ENCODE results near the gene RIMBP2. TPM values are rescaled to one million over a fixed set of nuclear protein-coding genes. Genes with fewer than 3 reads are reported as not detected.

RIMBP2 gene
- total RNA-seq, 4 donors from 2014 or later = 0.29 to 8.2 (median 5.6) TPM

DNA sequence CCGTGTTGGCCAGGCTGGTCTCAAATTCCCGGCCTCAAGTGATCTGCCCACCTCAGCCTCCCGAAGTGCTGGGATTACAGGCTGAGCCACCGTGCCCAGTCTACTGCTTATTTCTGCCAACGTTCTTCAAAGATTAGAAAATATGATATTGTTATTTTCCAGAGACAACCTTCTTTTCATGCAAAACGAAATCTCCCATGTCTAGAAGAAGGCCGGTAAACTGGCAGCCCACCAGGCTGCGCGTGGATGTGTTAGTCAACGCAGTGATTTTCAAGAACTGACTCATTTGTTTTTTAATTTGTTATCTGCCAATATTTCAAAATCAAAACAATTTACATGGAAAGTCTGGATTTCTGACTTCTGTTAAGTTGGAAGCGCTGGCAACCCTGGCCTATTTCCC is 169.6 kb downstream of the RIMBP2 start:
- no peaks in the 10 kb centered on the region for H3K36me3 ChIP-seq
- intact Hi-C loops (cut with DNase I; ENCODE audit: low total_unique reads) = no loop called here
- no peaks in the 10 kb centered on the region for H3K9me3 ChIP-seq
- TF ChIP-seq POLR2A (IDR thresholded peaks at IDR 0.05) (no peak), CTCF (IDR thresholded peaks at IDR 0.05) (no peak)
- DNase-seq = no peak
- H3K4me3 ChIP-seq = no peak overlapping the region
- H3K27ac ChIP-seq = no peak overlapping the region
- H3K27me3 ChIP-seq = no peaks in the 10 kb centered on the region
- H3K4me1 ChIP-seq = no peaks in the 10 kb centered on the region

DNA sequence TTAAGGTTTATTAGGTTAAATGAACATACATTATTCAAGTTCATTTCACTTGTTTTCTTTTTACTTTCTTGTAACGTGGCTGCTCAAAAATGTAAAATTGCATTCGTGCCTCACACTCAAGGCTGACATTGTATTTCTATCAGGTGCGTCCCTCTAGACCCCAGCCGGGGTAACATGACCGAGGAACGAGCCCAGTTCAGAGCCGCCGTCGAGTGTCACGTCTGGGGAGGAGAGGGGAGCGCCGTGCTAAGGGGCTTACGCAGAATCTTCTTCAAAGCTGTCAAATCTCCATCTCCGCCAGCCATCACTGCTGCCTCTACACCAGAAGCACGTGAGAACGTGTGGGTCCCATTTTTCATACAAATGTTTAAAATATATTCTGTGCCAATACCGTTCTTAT is 170.6 kb downstream of the RIMBP2 start:
- TF ChIP-seq POLR2A (IDR thresholded peaks at IDR 0.05) (no peak), CTCF (IDR thresholded peaks at IDR 0.05) (no peak)
- intact Hi-C loops (cut with DNase I; ENCODE audit: low total_unique reads) = no loop called here
- H3K4me1 ChIP-seq = no peaks in the 10 kb centered on the region
- no peak overlapping the region for H3K4me3 ChIP-seq
- H3K36me3 ChIP-seq = no peaks in the 10 kb centered on the region
- no peak for DNase-seq
- H3K27me3 ChIP-seq = no peaks in the 10 kb centered on the region
- H3K27ac ChIP-seq = no peak overlapping the region
- H3K9me3 ChIP-seq = no peaks in the 10 kb centered on the region

DNA sequence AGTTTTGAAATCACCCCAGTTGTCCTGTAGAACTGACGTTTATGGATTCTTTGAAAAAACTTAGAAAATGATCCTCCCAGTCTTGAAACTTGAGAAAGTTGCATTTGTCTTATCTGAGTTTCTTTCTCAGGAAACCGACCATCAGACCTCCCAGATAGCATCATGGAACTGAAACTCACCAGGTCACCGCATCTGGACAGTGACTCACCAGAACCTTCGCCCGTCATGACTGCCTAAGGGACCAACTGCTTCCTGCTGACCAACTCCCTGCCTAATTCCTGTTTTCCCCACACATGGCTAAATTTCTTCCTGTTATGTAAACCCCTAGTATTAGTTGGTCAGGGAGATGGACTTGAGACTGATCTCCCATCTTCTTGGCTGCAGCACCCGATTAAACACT is 175.7 kb downstream of the RIMBP2 start:
- no peaks in the 10 kb centered on the region for H3K36me3 ChIP-seq
- TF ChIP-seq POLR2A (IDR thresholded peaks at IDR 0.05) = no peak
- TF ChIP-seq CTCF (IDR thresholded peaks at IDR 0.05) = no peak
- H3K27me3 ChIP-seq = no peaks in the 10 kb centered on the region
- intact Hi-C loops (cut with DNase I; ENCODE audit: low total_unique reads) = no loop called here
- no peak overlapping the region for H3K4me3 ChIP-seq
- H3K4me1 ChIP-seq = no peaks in the 10 kb centered on the region
- H3K9me3 ChIP-seq = no peaks in the 10 kb centered on the region
- DNase-seq = no peak
- H3K27ac ChIP-seq = no peak overlapping the region

DNA sequence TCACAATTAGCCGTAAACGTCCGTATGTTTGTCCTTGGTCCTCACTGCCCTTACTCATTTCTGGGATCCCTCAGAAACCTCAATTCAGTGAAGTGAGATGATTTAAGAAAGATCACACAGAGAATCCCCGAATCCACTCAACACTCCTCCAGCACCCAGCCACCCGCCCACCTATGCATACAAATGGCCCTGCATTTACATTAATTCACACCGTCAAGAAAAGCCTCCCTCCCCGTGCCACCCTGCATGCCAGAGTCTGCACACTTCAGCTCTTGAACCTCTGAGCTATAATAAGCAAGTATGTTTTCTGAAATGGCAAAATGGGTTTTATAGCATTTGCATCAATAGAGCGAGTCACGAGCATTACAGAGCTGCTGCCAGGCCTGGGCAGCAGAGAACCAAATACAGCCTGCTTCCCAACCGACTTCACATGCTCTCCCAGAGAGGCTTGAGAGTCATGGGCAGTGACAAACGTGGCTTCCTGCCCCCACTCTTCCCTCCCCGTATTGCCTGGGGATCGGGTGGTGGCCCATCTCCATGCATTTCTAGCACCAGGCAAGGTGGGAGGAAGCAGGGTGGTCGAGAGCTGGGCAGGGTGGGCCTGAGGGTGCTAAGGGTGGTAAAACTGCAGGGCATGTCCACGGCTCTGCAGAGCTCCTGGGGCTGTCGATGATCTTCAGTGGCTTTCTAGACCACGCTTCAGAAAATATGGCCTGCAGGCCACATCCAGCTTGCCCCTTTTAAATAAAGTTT is 177.6 kb downstream of the RIMBP2 start:
- no peaks in the 10 kb centered on the region for H3K36me3 ChIP-seq
- TF ChIP-seq CTCF (IDR thresholded peaks at IDR 0.05) (no peak), POLR2A (IDR thresholded peaks at IDR 0.05) (no peak)
- no peaks in the 10 kb centered on the region for H3K4me1 ChIP-seq
- DNase-seq = no peak
- no peak overlapping the region for H3K4me3 ChIP-seq
- H3K27me3 ChIP-seq = no peaks in the 10 kb centered on the region
- H3K9me3 ChIP-seq = no peaks in the 10 kb centered on the region
- intact Hi-C loops (cut with DNase I; ENCODE audit: low total_unique reads) = no loop called here
- no peak overlapping the region for H3K27ac ChIP-seq

DNA sequence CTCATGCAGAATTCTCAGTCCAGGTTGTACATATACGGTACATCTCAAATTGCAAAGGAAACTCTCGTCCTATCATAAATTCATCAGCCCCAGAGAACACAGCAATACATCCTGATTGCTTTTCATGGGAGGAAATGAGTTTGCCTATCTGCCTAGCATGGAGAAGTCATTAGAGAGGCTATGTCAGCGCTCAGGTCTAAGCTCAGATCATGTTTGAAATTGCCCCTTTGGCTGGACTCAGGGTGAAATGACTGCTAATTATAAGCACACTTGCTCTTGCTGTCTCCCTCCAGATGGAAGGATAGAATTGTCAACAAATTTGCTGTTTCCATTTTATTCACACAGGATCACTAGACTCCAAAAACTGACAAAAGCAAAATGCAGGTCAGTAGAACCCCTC is 178.4 kb downstream of the RIMBP2 start:
- H3K4me3 ChIP-seq = no peak overlapping the region
- H3K27ac ChIP-seq = no peak overlapping the region
- H3K36me3 ChIP-seq = no peaks in the 10 kb centered on the region
- intact Hi-C loops (cut with DNase I; ENCODE audit: low total_unique reads) = no loop called here
- H3K9me3 ChIP-seq = no peaks in the 10 kb centered on the region
- TF ChIP-seq CTCF (IDR thresholded peaks at IDR 0.05) = no peak
- TF ChIP-seq POLR2A (IDR thresholded peaks at IDR 0.05) = no peak
- DNase-seq = no peak
- H3K27me3 ChIP-seq = no peaks in the 10 kb centered on the region
- H3K4me1 ChIP-seq = no peaks in the 10 kb centered on the region

All from uterus (tissue), 4 donors.